PFSK-1 (cell line): ENCODE data around the gene NR1I2.

Source experiments
- POLR2AphosphoS5 ChIP-seq: IDR thresholded peaks from 2 replicates; pipeline ENCODE4 v1.6.1; 2012; ENCODE audit warnings: low read depth, mild to moderate bottlenecking, control low read depth, low read length, moderate library complexity
- REST ChIP-seq, 2 experiments: IDR thresholded peaks; 2 replicates each; pipeline versions ENCODE4 v1.6.1 to v1.8.0; 2011 to 2012; ENCODE audit warnings: low read depth in 2 of 2, low read length in 2 of 2, control low read depth in 1 of 2, inconsistent platforms in 1 of 2, mild to moderate bottlenecking in 1 of 2, moderate library complexity in 1 of 2; ENCODE audit not compliant: insufficient read depth in 1 of 2
- SIN3A ChIP-seq: IDR thresholded peaks from 2 replicates; pipeline ENCODE4 v1.6.1; 2012; ENCODE audit warnings: mild to moderate bottlenecking, low read length, moderate library complexity, borderline replicate concordance; ENCODE audit not compliant: insufficient read depth
- TAF1 ChIP-seq: IDR thresholded peaks from 2 replicates; pipeline ENCODE4 v1.6.1; 2012; ENCODE audit warnings: low read length, control low read depth, borderline replicate concordance; ENCODE audit not compliant: insufficient read depth

- TF ChIP-seq SIN3A (no peak), REST (IDR thresholded peaks at IDR 0.05; ENCODE audit: insufficient read depth in 1 of 2, low read depth in 2 of 2, low read length in 2 of 2) (no peak), TAF1 (no peak), POLR2AphosphoS5 (no peak)
Measured at GRCh38 chr3:119815716-119816115, 33.8 kb downstream of the NR1I2 start.
